22Rv1 (cell line): ENCODE measurements around the gene GPR157.

Source experiments
- CTCF ChIP-seq: fragments of 450-650 bp; IDR thresholded peaks from 2 replicates; pipeline ENCODE4 v1.5.1; 2017; ENCODE audit warnings: mild to moderate bottlenecking
- ZFX ChIP-seq: fragments of 450-650 bp; IDR thresholded peaks from 2 replicates; pipeline ENCODE4 v1.6.1; 2017; ENCODE audit warnings: antibody characterized with exemption, borderline replicate concordance

DNA sequence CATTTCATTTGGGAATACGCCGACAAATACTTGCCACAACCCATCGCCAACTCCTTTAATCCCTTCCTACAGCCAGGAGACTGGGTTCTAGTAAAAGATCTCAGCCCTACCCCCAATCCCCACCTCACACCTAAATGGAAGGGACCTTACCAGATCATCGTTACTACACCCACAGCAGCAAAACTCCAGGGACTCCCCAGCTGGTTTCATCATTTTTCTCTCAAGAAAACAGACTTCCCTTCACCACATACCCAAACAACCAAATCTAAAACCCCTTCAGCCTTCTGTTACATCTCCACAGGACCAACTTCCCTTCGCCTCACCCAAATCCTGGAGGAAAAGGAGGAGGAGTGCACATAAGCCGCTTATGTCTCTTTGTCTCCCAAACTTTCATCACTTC lies 35.8 kb downstream of the GPR157 start:
- no peak for TF ChIP-seq CTCF
- TF ChIP-seq ZFX, result no peak
